Neural cell (in vitro differentiated cells): ENCODE data around the gene EBLN2. TPM values are rescaled to one million over a fixed set of nuclear protein-coding genes. Genes with fewer than 3 reads are reported as not detected.

Experiments used
- H2AFZ ChIP-seq: fragments of 200-600, 300-800 bp; sonication (generic), shearing (Covaris generic); 2 replicates; pipeline ENCODE4 v1.6.0; 2014; ENCODE audit warnings: low read depth, mild to moderate bottlenecking, antibody characterized with exemption, low read length, moderate library complexity
- H3F3A ChIP-seq: fragments of 200-600 bp; shearing (Covaris generic); 2 replicates; pipeline ENCODE4 v1.6.1; 2016; ENCODE audit warnings: mild to moderate bottlenecking, moderate library complexity, mixed read lengths, antibody characterized with exemption, low read length; ENCODE audit not compliant: insufficient read depth, poor library complexity, severe bottlenecking
- H3K27ac ChIP-seq: fragments of 200-600, 300-800 bp; sonication (generic), shearing (Covaris generic); 2 replicates; pipeline ENCODE4 v1.5.1; 2014; ENCODE audit warnings: mild to moderate bottlenecking, low read length, moderate library complexity
- H3K27me3 ChIP-seq: fragments of 300-800, 200-600 bp; sonication (generic), shearing (Covaris generic); 2 replicates; pipeline ENCODE4 v1.6.0; 2014; ENCODE audit warnings: mild to moderate bottlenecking, low read depth, low read length, moderate library complexity; ENCODE audit not compliant: insufficient read depth
- H3K36me3 ChIP-seq: fragments of 300-800, 200-600 bp; sonication (generic), shearing (Covaris generic); 2 replicates; pipeline ENCODE4 v1.5.1; 2014; ENCODE audit warnings: mild to moderate bottlenecking, antibody characterized with exemption, low read length, moderate library complexity; ENCODE audit not compliant: insufficient read depth
- H3K4me2 ChIP-seq: fragments of 300-800, 200-600 bp; sonication (generic), shearing (Covaris generic); 2 replicates; pipeline ENCODE4 v1.6.0; 2014; ENCODE audit warnings: mild to moderate bottlenecking, low read length
- H3K4me3 ChIP-seq: fragments of 300-800, 200-600 bp; sonication (generic), shearing (Covaris generic); 2 replicates; pipeline ENCODE4 v1.5.1; 2014; ENCODE audit warnings: mild to moderate bottlenecking, low read length, moderate library complexity
- H3K79me2 ChIP-seq: fragments of 200-600 bp; shearing (Covaris generic); replicated peaks from 2 replicates; pipeline ENCODE4 v1.6.0; 2014; ENCODE audit warnings: mild to moderate bottlenecking, low read length, moderate library complexity; ENCODE audit not compliant: insufficient read depth
- H3K9ac ChIP-seq: fragments of 300-800, 200-600 bp; sonication (generic), shearing (Covaris generic); 2 replicates; pipeline ENCODE4 v1.6.1; 2016; ENCODE audit warnings: mild to moderate bottlenecking, low read length, mixed read lengths
- H3K9me2 ChIP-seq: fragments of 200-600 bp; shearing (Covaris generic); 2 replicates; pipeline ENCODE4 v1.6.1; 2016; ENCODE audit warnings: mild to moderate bottlenecking, low read length, mixed read lengths; ENCODE audit not compliant: insufficient read depth
- H3K9me3 ChIP-seq: fragments of 200-600, 300-800 bp; sonication (generic), shearing (Covaris generic); 2 replicates; pipeline ENCODE4 v1.6.1; 2016; ENCODE audit warnings: mild to moderate bottlenecking, mixed run types, low read length, moderate library complexity, mixed read lengths
- H4K20me1 ChIP-seq: fragments of 200-600 bp; shearing (Covaris generic); 2 replicates; pipeline ENCODE4 v1.6.1; 2016; ENCODE audit warnings: mild to moderate bottlenecking, mixed run types; ENCODE audit not compliant: insufficient read depth
- CTCF ChIP-seq: fragments of 450-650 bp; IDR thresholded peaks from 2 replicates; pipeline ENCODE4 v1.5.1; 2014; ENCODE audit warnings: antibody characterized with exemption, mild to moderate bottlenecking, moderate library complexity; ENCODE audit not compliant: poor library complexity, severe bottlenecking
- EP300 ChIP-seq: fragments of 450-650 bp; conservative IDR thresholded peaks from 2 replicates; pipeline ENCODE4 v1.6.1; 2014; ENCODE audit warnings: antibody characterized with exemption, mild to moderate bottlenecking, moderate library complexity; ENCODE audit not compliant: poor library complexity, severe bottlenecking
- EZH2 ChIP-seq: fragments of 200-600, 300-800 bp; shearing (Covaris generic), sonication (generic); IDR thresholded peaks from 2 replicates; pipeline ENCODE4 v1.6.1; 2014; ENCODE audit warnings: antibody characterized with exemption, low read length, borderline replicate concordance, mild to moderate bottlenecking; ENCODE audit not compliant: insufficient read depth, poor library complexity, severe bottlenecking
- MXI1 ChIP-seq: fragments of 450-650 bp; conservative IDR thresholded peaks from 2 replicates; pipeline ENCODE4 v1.6.1; 2014; ENCODE audit warnings: antibody characterized with exemption, mild to moderate bottlenecking; ENCODE audit not compliant: poor library complexity, severe bottlenecking
- POLR2AphosphoS5 ChIP-seq: IDR thresholded peaks from 2 replicates; pipeline ENCODE4 v1.6.1; 2012
- RAD21 ChIP-seq: fragments of 450-650 bp; conservative IDR thresholded peaks from 2 replicates; pipeline ENCODE4 v1.6.1; 2014; ENCODE audit warnings: antibody characterized with exemption, mild to moderate bottlenecking, moderate library complexity
- REST ChIP-seq: IDR thresholded peaks from 2 replicates; pipeline ENCODE4 v1.6.1; 2012; ENCODE audit warnings: borderline replicate concordance
- SMC3 ChIP-seq: fragments of 450-650 bp; conservative IDR thresholded peaks from 2 replicates; pipeline ENCODE4 v1.6.1; 2014; ENCODE audit warnings: antibody characterized with exemption, mild to moderate bottlenecking, moderate library complexity; ENCODE audit not compliant: poor library complexity
- TAF1 ChIP-seq: IDR thresholded peaks from 2 replicates; pipeline ENCODE4 v1.6.1; 2012; ENCODE audit warnings: low read depth
- polyA plus RNA-seq: library from polyadenylated mRNA; depleted of rRNA; stranded (reverse); fragments of >200 nt; gene quantifications from 2 replicates; pipeline ENCODE4 v1.2.3, GENCODE V29; 2014

Gene EBLN2
- polyA plus RNA-seq, 1 donor from 2014 or later, result 8.3 TPM

GRCh38 chr3:73026760-73027113 is 34.7 kb upstream of the EBLN2 start:
- no peak overlapping the region for H3K4me2 ChIP-seq
- no peak overlapping the region for H3K4me3 ChIP-seq
- H3K9me3 ChIP-seq, result no peaks in the 10 kb centered on the region
- no peaks in the 10 kb centered on the region for H3K9me2 ChIP-seq
- no peaks in the 10 kb centered on the region for H3K36me3 ChIP-seq
- no peak overlapping the region for H3K27ac ChIP-seq
- H4K20me1 ChIP-seq, result no peaks in the 10 kb centered on the region
- peaks cover 97% of the 10 kb centered on the region for H3K79me2 ChIP-seq
- H2AFZ ChIP-seq, result no peak overlapping the region
- no peaks in the 10 kb centered on the region for H3F3A ChIP-seq
- H3K27me3 ChIP-seq, result no peaks in the 10 kb centered on the region
- H3K9ac ChIP-seq, result no peak overlapping the region
- TF ChIP-seq SMC3, result no peak

- no peak overlapping the region for H3K4me3 ChIP-seq
- H3K9me3 ChIP-seq, result no peaks in the 10 kb centered on the region
- H3K27me3 ChIP-seq, result no peaks in the 10 kb centered on the region
- H3F3A ChIP-seq, result no peaks in the 10 kb centered on the region
- H3K79me2 ChIP-seq, result peaks cover 94% of the 10 kb centered on the region
- no peak overlapping the region for H3K4me2 ChIP-seq
- H4K20me1 ChIP-seq, result no peaks in the 10 kb centered on the region
- no peak overlapping the region for H3K27ac ChIP-seq
- no peaks in the 10 kb centered on the region for H3K9me2 ChIP-seq
- no peak overlapping the region for H2AFZ ChIP-seq
- H3K36me3 ChIP-seq, result no peaks in the 10 kb centered on the region
- no peak overlapping the region for H3K9ac ChIP-seq
- no peak for TF ChIP-seq REST
- no peak for TF ChIP-seq POLR2AphosphoS5
These were observed 32.7 kb upstream of the EBLN2 start for GRCh38 chr3:73028803-73029202.

- no peaks in the 10 kb centered on the region for H3K36me3 ChIP-seq
- no peak overlapping the region for H3K4me2 ChIP-seq
- no peak overlapping the region for H3K27ac ChIP-seq
- no peaks in the 10 kb centered on the region for H3F3A ChIP-seq
- H3K9me3 ChIP-seq, result no peaks in the 10 kb centered on the region
- no peak overlapping the region for H2AFZ ChIP-seq
- H3K9me2 ChIP-seq, result no peaks in the 10 kb centered on the region
- no peaks in the 10 kb centered on the region for H3K27me3 ChIP-seq
- no peak overlapping the region for H3K4me3 ChIP-seq
- no peak for TF ChIP-seq TAF1
- no peak for TF ChIP-seq POLR2AphosphoS5
- no peak for TF ChIP-seq RAD21
- TF ChIP-seq EZH2, result no peak
- no peak for TF ChIP-seq CTCF
- TF ChIP-seq MXI1, result no peak
- TF ChIP-seq REST, result no peak
- TF ChIP-seq SMC3, result no peak
- no peak for TF ChIP-seq EP300
- no peak overlapping the region for H3K9ac ChIP-seq
- H4K20me1 ChIP-seq, result no peaks in the 10 kb centered on the region
- peaks cover 94% of the 10 kb centered on the region for H3K79me2 ChIP-seq
These were observed 32.1 kb upstream of the EBLN2 start for GRCh38 chr3:73029321-73029796.
